ENCODE results near the gene PXYLP1.

- TF ChIP-seq CTCF (IDR thresholded peaks at IDR 0.05; ENCODE audit: low read depth, low read length) (no peak), POLR2A (IDR thresholded peaks at IDR 0.05; ENCODE audit: extremely low read depth, insufficient read length) (no peak)
Observed at GRCh38 chr3:141240687-141241615, 9.3 kb downstream of the PXYLP1 start.

Measured in NB4 (cell line).